Measurements from ENCODE around the gene AMPD2. TPM values are rescaled to one million over a fixed set of nuclear protein-coding genes. Genes with fewer than 3 reads are reported as not detected.
"Not testable (repeated sequence)": the region's sequence is repeated elsewhere in the genome, so short reads cannot be mapped to it uniquely, and the experiment has no call there.

AMPD2 gene
- total RNA-seq, 1 experiment from 2014 or later, result 34.0 TPM

DNA sequence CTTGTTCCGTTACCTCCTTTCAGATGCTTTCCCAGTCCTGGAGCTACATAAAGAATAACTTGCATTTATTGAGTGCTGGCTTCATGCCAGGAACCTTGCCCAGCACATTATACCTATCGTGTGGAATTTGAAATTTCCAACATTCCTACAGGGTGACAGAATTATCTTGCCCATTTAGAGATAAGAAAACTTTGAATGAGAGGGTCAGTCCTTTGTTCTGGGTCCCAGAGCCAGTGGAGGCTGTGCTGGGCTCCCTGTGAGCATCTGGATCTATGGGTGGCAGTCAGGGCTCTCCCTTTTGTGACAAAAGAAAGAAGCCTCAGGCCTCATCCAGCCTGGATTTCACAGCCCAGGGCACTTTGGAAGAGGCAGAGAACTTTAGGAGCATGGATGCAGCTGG, 39.5 kb downstream of the AMPD2 start:
- H3K27me3 Mint-ChIP-seq (ENCODE audit: unreplicated experiment), result no peaks in the 10 kb centered on the region
- no TSS peak for BruUV-seq (replicated peaks)
- H3K4me3 Mint-ChIP-seq (ENCODE audit: low read depth, unreplicated experiment), result no peak overlapping the region
- TF ChIP-seq, protein P1, sequence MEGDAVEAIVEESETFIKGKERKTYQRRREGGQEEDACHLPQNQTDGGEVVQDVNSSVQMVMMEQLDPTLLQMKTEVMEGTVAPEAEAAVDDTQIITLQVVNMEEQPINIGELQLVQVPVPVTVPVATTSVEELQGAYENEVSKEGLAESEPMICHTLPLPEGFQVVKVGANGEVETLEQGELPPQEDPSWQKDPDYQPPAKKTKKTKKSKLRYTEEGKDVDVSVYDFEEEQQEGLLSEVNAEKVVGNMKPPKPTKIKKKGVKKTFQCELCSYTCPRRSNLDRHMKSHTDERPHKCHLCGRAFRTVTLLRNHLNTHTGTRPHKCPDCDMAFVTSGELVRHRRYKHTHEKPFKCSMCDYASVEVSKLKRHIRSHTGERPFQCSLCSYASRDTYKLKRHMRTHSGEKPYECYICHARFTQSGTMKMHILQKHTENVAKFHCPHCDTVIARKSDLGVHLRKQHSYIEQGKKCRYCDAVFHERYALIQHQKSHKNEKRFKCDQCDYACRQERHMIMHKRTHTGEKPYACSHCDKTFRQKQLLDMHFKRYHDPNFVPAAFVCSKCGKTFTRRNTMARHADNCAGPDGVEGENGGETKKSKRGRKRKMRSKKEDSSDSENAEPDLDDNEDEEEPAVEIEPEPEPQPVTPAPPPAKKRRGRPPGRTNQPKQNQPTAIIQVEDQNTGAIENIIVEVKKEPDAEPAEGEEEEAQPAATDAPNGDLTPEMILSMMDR (IDR thresholded peaks at IDR 0.05; ENCODE audit: unreplicated experiment), result no peak
- peak; percentile 45 for DNase-seq
- peaks cover 32% of the 10 kb centered on the region for H3K4me1 Mint-ChIP-seq (ENCODE audit: low read depth, unreplicated experiment)
- H3K27ac Mint-ChIP-seq (ENCODE audit: unreplicated experiment), result no peak overlapping the region
- CTCF ChIA-PET, result no interaction called here
- H3K9me3 Mint-ChIP-seq (ENCODE audit: low read depth, unreplicated experiment), result no peaks in the 10 kb centered on the region
- intact Hi-C loops (cut with micrococcal nuclease; ENCODE audit: unreplicated experiment), result no loop called here
- H3K36me3 Mint-ChIP-seq (ENCODE audit: insufficient read depth, unreplicated experiment), result peaks cover 25% of the 10 kb centered on the region

DNA sequence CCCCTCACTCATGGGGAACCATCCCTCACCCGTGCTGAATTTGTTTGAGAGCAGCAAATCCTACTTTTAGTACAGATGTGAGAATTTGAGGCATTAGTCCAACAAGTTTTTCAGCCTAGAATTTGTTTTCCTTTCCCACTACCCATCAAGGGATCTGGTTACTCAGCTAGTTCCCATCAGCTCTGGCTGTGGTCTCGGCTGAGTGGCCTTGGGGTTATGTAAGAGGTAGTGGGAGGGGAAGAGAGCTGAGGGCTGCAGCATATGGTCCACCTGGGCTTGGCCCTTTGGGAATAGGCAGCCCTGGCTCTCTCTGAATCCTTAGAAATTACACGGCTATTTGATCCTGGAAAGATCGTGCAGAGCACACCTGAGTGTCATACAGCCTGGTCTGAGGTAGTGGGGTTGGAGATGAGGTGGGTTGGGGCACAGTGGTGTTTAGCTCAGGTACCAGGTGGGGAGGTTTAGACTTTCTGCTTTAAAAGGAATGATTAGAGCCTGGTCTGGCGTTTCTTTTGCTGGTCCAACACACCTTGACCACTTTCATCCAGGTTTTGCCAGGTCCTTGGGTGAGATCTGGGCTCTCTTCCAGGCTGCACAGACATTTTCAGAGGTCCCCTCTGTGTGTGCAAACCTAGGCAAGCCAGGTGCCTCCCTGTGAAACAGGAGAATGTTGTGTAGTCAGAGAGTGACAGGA, 40.5 kb downstream of the AMPD2 start:
- CTCF ChIA-PET, result no interaction called here
- DNase-seq, result no peak
- no peaks in the 10 kb centered on the region for H3K27me3 Mint-ChIP-seq (ENCODE audit: unreplicated experiment)
- no TSS peak for BruUV-seq (replicated peaks)
- H3K27ac Mint-ChIP-seq (ENCODE audit: unreplicated experiment), result no peak overlapping the region
- no peak overlapping the region for H3K4me3 Mint-ChIP-seq (ENCODE audit: low read depth, unreplicated experiment)
- peaks cover 19% of the 10 kb centered on the region for H3K36me3 Mint-ChIP-seq (ENCODE audit: insufficient read depth, unreplicated experiment)
- H3K4me1 Mint-ChIP-seq (ENCODE audit: low read depth, unreplicated experiment), result peaks cover 25% of the 10 kb centered on the region
- intact Hi-C loops (cut with micrococcal nuclease; ENCODE audit: unreplicated experiment), result no loop called here
- TF ChIP-seq, protein P1 (IDR thresholded peaks at IDR 0.05; ENCODE audit: unreplicated experiment), result no peak
- no peaks in the 10 kb centered on the region for H3K9me3 Mint-ChIP-seq (ENCODE audit: low read depth, unreplicated experiment)

DNA sequence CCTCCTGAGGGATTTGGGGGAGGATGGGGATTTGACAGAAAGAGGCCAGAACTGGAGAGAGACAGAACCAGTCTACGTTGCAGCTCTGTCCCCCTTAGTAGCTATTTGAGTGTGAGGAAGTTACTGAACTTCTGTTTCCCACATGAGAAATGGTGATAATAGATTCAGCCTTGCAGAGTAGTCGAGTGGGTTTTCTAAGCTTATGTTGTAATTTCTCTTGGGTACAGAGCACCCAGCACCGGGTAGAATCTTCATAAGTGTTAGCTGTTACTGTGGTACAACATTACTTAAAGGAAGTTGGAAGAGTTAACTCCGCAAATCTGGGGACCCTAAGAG, 41.0 kb downstream of the AMPD2 start:
- H3K4me3 Mint-ChIP-seq (ENCODE audit: low read depth, unreplicated experiment); H3K27me3 Mint-ChIP-seq (ENCODE audit: unreplicated experiment); CTCF ChIA-PET; BruUV-seq (replicated peaks); H3K9me3 Mint-ChIP-seq (ENCODE audit: low read depth, unreplicated experiment); DNase-seq; intact Hi-C loops (cut with micrococcal nuclease; ENCODE audit: unreplicated experiment); H3K27ac Mint-ChIP-seq (ENCODE audit: unreplicated experiment): not testable (repeated sequence)
- H3K36me3 Mint-ChIP-seq (ENCODE audit: insufficient read depth, unreplicated experiment), result peaks cover 16% of the 10 kb centered on the region
- H3K4me1 Mint-ChIP-seq (ENCODE audit: low read depth, unreplicated experiment), result peaks cover 24% of the 10 kb centered on the region

DNA sequence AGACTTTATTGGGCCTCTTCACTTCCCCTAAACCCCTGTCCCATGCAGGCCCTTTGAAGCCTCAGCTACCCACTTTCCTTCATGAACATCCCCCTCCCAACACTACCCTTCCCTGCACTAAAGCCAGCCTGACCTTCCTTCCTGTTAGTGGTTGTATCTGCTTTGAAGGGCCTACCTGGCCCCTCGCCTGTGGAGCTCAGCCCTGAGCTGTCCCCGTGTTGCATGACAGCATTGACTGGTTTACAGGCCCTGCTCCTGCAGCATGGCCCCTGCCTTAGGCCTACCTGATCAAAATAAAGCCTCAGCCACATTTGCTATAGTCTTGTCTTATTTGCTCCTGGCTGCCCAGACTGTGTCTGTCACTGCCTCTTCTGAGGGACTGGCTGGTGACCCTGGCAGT, 41.8 kb downstream of the AMPD2 start:
- Mint-ChIP-seq H3K4me3 (ENCODE audit: low read depth, unreplicated experiment) (no peak overlapping the region), H3K27me3 (ENCODE audit: unreplicated experiment) (no peaks in the 10 kb centered on the region), H3K4me1 (ENCODE audit: low read depth, unreplicated experiment) (peaks cover 24% of the 10 kb centered on the region), H3K36me3 (ENCODE audit: insufficient read depth, unreplicated experiment) (peaks cover 9% of the 10 kb centered on the region), H3K9me3 (ENCODE audit: low read depth, unreplicated experiment) (no peaks in the 10 kb centered on the region), H3K27ac (ENCODE audit: unreplicated experiment) (no peak overlapping the region)
- TF ChIP-seq, protein P1 (IDR thresholded peaks at IDR 0.05; ENCODE audit: unreplicated experiment), result no peak
- CTCF ChIA-PET, result no interaction called here
- no TSS peak for BruUV-seq (replicated peaks)
- intact Hi-C loops (cut with micrococcal nuclease; ENCODE audit: unreplicated experiment), result no loop called here
- no peak for DNase-seq

DNA sequence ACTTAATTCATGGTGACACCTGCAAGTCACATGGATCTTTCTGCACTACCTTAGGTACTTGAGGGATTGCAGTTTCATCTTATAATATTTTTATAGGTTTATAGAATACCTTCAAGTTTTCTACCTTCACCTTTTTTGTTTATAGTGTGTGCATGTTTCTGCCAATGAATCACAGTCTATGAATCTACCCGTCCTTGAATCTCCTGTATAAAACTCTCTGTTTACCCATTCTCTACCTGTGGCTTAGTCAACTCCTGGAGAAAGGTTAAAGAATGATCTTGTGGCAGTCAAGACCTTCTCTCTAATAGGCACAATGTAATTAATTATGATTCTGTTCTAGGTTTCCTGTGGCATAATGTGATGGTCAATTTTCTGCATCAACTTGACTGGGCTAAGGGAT, 45.0 kb downstream of the AMPD2 start:
- no peaks in the 10 kb centered on the region for H3K9me3 Mint-ChIP-seq (ENCODE audit: low read depth, unreplicated experiment)
- BruUV-seq (replicated peaks), result no TSS peak
- no peak for DNase-seq
- no peak overlapping the region for H3K27ac Mint-ChIP-seq (ENCODE audit: unreplicated experiment)
- no peak overlapping the region for H3K4me3 Mint-ChIP-seq (ENCODE audit: low read depth, unreplicated experiment)
- TF ChIP-seq, protein P1 (IDR thresholded peaks at IDR 0.05; ENCODE audit: unreplicated experiment), result no peak
- peaks cover 5% of the 10 kb centered on the region for H3K4me1 Mint-ChIP-seq (ENCODE audit: low read depth, unreplicated experiment)
- H3K27me3 Mint-ChIP-seq (ENCODE audit: unreplicated experiment), result no peaks in the 10 kb centered on the region
- no peaks in the 10 kb centered on the region for H3K36me3 Mint-ChIP-seq (ENCODE audit: insufficient read depth, unreplicated experiment)
- intact Hi-C loops (cut with micrococcal nuclease; ENCODE audit: unreplicated experiment), result no loop called here
- CTCF ChIA-PET, result no interaction called here

Measured in Calu3 (cell line).